ENCODE measurements around the gene EPHB1.
"Not testable (repeated sequence)": the region's sequence is repeated elsewhere in the genome, so short reads cannot be mapped to it uniquely, and the experiment has no call there.

Gene EPHB1

DNA sequence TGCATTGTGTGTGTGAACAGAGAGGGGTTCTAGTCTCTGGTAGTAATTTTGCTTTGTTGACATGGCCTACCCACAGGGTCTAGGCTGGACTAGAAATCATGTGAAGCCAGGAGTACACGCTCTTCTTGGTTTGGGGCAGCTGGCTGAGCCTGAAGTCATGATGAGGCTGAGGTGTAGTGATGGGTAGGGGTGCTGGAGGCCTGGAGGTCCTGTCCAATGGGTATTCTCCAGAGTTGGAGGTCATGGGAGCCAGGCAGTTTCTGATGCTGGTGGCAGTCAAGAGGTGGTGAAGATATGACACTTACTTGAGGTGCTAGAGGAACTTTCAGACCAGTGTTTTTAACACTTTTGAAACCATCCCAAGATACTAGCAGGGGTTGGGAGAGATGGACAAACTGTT lies 18.5 kb upstream of the EPHB1 start:
- DNase-seq (ENCODE audit: low read depth in 2 of 2): no peak

DNA sequence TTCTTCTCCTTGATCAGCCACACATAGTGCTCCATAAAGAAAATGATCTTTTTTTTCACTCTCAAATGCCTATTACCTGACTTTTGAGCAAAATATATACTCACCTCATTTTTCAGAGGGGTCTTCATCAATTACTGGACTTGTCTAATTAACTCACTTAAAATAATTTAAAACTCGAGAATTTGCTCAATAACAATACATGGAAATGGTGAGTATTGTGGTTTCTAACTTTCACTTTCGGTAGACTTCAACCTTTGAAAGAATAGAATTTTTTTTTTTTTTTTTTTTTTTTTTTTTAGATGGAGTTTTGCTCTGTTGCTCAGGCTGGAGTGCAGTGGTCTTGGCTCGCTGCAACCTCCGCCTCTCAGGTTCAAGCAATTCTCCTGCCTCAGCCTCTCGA lies 17.7 kb upstream of the EPHB1 start:
- DNase-seq (ENCODE audit: low read depth in 2 of 2): no peak

DNA sequence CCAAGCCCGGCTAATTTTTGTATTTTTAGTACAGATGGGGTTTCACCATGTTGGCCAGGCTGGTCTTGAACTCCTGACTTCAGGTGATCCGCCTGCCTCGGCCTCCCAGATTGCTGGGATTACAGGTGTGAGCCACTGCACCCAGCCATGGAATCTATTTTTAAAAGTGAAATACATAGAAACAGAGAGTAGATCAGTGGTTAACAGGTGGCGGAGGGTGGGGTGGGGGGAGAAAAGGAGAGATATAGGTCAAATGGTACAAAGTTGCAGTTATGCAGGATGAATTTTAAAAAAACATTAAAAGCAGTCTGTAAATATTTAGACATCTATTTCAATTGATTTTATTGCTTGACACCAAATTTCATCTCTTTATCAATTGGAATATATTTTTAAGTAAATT lies 6.8 kb upstream of the EPHB1 start:
- DNase-seq (ENCODE audit: low read depth in 2 of 2): not testable (repeated sequence)

DNA sequence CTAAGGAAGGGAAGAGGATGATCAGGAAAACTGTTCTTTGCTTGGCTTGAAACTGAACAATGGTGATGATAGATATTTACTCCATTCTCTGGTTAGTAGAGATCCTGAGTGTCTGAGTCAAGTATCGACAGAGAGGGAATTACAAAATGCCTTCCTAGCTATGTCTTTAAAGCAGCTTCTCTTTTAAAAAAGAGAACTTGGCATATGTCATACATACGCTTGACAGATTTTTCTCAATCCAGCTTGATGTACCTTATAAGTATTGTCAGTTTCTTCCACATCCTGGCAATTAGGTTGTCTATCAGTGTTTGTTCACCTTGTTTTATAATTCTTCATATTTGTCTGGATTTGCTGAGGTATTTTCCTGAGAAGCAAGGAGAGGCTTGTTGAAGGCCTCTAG lies 5.0 kb upstream of the EPHB1 start:
- no peak for DNase-seq (ENCODE audit: low read depth in 2 of 2)

DNA sequence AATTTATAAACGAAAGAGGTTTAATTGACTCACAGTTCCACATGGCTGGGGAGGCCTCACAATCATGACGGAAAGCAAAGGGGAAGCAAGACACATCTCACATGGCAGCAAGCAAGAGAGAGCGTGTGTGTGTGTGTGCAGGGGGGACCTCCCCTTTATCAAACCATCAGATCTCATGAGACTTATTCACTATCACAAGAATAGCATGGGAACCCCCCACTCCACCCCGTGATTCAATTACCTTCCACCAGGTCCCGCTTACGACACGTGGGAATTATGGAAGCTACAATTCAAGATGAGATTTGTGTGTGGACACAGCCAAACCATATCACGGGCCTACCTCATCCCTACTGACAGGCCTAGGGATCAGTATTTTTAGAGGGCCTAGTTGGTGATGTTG lies 3.1 kb upstream of the EPHB1 start:
- no peak for DNase-seq (ENCODE audit: low read depth in 2 of 2)

DNA sequence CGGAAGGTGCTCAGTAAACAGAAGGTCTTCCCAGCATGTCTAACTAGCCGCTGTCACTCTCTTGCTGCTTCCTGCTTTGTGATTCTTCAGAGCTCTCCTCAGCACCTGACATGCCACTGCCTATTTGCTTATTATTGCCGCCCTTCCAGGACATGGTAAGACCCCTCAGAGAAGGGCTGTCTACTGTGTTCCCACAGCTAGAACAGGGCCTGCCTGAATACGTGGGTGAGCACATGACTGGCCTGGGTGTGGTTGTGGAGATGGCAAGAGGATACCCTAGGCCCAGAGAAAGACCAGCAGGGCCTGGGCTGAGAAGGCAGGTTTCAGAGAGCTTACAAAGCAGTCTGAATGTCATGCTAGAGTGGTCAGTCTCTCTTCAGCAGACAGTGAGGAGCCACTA lies 2.4 kb upstream of the EPHB1 start:
- DNase-seq (ENCODE audit: low read depth in 2 of 2): no peak

DNA sequence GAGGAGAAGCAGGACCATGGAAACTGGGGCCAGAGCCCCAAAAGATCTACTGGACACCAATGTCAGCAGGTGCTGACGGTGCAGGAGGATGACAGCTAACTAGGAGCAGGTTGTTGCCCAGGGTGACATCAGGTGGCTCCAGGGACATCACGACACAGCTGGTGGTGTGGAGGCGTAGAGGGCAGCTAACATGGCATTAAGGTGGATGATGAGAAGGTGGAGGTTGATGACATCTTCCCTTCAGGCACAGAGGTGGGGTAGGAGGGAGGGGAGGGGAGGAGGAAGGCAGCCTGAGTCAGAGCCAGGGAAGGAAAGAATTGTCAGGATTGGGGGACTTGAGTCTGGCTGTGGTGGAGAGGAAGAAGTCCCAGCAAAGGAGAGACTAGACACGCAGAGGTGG lies 1.5 kb upstream of the EPHB1 start:
- no peak for DNase-seq (ENCODE audit: low read depth in 2 of 2)

DNA sequence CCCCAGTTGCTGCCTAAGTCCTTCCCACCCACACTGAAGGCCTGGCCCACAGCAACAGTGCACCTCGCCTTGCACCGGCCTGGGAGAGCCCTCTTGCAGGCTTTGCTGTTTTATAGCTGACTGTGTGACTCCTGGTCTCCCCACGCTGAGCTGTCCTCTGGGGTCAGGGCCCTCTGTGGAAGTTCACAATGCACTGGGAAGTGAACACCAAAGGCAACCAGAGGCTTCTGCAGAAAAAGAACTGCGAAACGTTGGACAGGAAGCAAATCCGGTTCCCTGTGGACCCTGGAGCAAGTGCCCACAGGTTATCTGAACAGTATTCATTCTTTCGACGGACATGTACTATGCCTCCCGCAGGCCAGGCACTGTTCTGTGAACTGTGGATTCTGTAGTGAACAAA lies 737 bp upstream of the EPHB1 start:
- no peak for DNase-seq (ENCODE audit: low read depth in 2 of 2)

DNA sequence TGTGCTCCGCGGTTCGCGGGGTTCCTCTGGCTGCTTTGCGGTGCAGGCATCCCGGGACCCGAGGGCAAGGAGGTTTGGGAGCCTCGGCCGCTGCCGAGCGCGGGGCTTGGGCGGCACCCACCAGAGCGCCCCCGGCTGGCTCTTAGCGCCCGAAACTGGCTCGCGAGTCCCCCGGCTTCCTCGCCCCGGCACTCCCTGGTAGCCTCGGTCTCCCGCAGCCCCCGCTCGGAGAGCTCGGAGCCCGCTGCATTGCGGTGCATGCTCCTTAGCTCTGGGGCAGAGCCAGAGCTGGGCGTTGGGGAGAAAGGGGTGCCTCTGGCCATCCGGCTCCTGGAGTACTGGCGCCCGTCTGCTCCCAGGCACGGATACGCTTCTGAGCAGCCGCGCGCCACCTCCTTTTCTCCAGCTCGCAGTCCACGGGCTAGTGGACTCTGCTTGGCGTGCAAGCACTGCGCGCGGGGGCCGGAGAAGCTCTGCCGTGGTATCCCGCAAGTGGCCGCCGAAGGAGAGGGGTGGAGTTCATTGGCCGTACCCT lies 753 bp downstream of the EPHB1 start:
- no peak for DNase-seq (ENCODE audit: low read depth in 2 of 2)

DNA sequence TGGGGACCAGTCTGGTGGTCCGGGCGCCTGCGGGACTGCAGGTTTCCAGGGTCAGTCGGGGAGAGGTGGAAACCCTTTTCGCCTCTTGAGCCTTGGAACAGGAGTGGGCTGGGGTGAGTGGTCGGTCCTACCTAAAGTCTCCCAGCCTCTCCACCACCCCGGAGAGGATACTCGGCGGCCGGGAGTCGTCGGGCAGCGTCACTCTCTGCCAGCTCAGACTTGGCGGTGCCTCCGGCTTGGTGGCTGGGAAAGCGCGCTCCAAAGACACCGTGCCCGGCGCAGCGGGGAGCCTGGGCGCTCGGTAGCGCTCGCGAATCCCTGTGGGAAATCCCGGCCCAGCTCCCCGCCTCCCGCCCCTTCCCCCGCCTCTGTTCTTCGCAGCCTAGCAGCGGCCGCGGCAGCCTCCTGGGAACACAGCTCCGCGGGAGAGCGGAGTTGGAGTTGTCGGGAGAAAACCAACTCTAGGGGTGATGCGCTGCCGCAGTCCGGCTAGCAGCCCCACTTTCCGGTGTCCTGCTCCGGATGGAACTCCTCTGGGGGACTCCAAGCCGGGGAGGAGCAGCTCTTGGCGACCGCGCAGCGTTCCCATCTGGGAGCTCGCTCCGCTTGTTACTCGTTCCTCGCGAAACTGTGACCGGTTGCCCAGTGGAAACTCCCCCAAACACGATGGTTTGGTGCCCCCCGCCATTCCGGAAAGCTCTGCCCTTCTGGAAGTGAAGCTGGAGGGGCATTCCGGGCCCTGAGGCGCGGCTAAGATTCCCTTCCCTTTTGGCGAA lies 1.4 kb downstream of the EPHB1 start:
- DNase-seq (ENCODE audit: low read depth in 2 of 2): no peak

DNA sequence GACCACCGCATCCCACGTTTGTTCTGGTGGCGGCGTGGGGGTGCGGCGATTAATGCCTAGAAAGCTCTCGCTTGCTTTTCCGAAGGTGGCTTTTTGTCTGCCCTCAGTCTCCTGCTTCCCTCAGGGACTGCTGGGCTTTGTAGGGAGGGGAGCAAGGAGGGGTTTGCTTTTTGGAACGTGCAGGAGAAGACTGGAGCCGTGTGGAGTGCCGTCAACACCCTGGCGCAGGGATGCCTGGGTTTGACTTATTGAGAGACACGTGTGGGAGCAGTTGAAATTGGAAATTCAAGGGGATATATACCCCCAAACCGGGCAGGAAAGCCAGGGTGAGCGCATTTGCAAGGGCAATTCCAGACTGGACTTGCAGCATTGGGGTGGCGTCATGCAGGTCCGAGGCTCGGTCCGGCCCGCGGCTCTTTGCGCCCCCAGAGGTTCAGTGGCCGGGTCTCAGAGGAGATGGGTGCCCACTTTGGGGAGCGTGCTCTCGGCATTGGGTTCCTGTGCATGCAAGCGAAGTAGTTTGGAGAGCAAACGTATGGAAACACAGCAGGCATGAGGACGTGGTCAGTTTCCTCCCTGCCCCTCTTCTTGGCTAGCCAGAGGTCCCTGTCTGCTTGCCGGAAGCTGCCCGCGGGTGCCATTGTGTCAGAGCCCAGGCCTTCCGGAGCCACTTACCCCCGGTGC lies 2.1 kb downstream of the EPHB1 start:
- DNase-seq (ENCODE audit: low read depth in 2 of 2): no peak

DNA sequence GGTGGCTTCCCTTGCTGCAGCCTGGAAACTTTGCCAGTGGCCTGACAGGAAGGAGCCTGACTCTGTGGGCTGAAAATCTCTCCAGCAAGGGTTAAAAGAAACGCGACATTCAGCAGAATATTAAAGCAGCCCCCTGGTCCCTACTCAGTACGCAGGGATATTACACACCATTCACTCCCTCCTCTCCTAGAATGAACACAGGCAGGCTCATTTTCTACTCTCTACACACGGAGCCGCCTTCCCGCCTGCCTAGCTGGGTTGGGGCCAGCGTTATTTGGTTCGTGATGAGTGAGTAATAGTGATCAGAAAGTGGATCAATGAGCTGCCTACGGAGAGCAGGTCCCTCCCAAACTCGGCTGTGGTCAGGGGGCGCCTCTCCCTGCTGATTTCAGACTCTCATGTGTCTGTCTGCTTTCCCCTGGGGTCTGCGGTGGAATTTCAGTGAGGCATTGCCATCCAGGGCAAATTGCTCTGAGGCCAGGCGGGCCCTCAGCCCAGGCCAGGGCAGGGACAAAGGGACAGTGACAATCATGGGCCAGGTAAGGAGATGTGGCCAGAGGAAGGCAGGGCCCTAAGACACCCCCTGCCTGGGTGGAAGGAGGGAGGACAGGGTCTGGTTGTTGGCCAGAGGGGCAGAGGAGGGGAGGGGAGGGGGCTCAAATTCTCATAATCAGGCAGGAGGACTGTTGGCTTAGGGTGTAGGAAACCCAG lies 2.8 kb downstream of the EPHB1 start:
- DNase-seq (ENCODE audit: low read depth in 2 of 2): no peak

DNA sequence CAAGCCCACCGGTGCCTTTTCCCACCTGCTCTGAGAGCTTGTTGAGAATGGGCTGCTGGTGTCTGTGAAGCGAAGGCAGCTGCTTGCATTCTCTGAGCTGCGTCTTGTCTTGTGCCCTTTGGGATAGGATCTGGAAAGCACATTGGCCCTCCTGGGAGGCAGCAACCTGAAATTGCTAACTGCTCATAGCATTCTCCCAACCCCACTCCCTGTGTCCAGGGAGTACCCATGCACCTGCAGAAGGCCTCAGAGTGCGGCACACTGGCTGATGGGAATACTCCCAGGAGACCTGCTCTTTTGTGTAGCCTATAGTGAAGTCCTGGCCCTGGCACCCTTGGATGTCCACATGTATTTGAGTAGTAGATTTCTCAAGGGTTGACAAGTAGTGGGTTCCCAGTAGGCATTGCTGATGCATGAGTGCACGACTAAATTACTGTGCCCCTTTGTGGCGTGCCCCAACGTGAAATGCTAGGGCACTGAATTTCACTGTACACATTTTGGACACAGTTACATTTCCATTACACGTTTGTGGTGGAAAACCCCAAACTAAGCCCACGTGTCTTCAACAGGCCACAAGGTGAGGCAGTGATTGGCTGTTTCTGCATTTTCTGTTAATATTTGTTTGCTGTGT lies 3.7 kb downstream of the EPHB1 start:
- DNase-seq (ENCODE audit: low read depth in 2 of 2): no peak

DNA sequence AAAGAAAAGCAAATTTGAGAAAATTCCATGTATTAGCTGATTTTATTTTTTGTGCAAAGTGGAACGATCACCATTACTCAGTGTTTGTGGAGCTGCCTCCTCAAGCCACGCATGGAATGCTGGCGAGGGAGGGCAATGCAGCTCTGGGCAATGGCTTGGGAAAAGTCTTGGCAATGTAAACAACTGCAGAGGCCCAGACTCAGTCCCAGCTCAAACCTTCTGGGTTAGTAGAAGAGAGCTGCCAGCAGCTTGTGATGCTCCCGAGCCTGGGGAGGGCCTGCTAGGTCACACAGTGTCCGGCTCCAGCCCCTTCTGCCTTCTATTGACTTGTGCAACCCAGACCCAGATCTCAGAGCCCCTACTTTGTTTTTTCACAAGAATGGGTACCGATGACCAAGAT lies 4.3 kb downstream of the EPHB1 start:
- DNase-seq (ENCODE audit: low read depth in 2 of 2): no peak

DNA sequence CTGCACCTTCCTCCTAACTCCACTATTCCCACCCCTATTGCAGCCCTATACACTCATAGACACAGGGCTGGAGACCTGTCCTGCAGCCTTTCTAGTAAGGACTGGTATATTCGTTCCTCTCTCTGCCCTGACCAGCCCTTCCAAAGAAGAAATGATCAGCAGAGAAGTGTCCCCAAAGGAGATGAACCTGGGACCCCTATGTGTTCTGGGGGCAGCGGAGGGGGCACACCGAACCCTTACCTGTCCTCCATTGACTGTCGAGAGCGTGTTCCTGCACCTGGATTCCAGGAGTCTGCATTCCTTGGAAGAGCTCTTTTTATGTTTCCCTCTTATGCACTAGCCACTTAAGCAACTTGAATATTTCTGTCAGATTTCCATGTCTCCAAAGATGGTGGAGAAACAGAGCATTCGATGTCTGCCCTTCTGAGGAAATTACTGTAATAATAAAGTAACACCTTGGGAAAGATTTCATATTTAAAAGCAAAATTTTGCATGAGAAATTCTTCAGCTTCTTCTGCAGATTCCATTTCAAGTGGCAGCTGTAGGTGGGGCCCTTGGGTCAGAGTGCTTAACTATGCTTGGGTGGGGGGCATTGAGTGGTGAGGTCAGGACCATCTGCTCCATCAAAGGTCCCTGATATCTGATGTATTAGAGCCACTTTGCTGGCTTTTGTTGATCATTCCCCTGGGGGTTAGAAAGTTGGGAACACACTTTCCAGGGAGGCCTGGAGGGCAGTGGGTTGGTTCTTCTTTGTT lies 6.3 kb downstream of the EPHB1 start:
- DNase-seq (ENCODE audit: low read depth in 2 of 2): no peak

DNA sequence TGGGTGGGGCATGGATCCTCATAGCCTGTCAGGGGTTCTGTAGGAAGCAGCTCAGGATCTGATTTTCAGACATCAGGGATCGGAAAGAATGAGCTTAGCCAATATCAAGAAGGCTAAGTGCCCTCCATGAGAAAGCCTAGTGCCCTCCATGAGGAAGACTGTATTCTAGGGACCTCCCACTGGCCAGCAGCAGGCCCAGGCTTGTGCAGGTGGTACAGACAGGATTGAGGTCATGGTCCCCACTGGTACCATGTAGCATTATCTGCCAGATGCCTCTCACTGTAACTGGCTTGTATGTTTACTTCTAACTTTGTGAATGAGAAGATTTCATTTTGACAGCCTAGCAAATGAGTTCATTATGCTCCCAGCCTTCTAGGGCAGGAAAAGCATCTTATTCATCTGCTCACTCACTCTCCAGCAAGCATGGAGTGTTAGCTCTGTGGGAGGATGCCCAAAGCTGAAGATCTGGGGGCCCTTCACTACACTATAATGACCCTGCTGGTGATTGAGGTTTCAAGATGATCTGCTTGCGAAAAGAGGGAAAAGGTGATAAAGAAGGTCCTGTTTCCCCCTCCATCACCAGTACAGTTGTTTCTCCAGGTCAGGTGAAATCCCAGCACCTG lies 7.5 kb downstream of the EPHB1 start:
- no peak for DNase-seq (ENCODE audit: low read depth in 2 of 2)

DNA sequence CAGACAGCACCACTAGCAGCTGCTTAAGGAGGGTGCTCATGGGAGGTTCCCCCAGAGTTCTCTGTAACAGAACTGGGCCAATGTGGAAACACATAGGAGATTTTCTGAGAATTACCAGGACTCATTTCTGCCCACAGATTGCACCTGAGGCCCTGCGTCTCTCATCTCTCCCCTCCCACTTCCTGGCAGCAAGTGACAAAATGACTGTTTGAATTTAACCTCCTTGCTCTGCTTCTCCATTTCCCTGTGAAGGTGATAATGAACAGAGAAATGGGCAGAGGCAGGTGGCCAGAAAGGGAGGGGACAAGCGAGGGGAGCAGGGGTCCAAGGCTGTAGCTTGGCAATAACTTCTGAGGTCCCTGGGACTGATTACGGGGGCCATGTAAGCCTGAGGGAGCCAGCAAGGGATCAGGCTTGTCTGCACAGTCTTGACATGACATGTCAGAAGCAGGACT lies 8.0 kb downstream of the EPHB1 start:
- no peak for DNase-seq (ENCODE audit: low read depth in 2 of 2)

DNA sequence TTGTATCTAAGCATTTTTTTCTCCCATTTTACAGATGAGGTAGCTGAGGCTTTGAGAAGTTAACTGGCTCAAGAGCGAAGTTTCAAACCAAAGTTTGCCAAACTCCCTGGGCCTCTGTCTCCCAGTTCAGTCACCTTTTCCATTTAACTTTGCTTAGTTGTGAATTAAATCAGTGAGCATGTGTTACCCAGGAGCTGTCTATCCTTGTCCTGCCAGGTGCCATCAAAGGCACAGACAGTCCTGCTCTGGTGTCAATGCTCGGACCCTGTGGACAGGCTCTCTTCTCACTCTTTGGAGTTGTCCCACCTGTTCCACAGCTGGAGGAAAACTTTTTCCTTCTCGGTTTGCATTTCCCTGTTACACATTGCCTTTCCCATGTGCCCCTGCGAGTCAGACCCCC lies 8.6 kb downstream of the EPHB1 start:
- DNase-seq (ENCODE audit: low read depth in 2 of 2): no peak

DNA sequence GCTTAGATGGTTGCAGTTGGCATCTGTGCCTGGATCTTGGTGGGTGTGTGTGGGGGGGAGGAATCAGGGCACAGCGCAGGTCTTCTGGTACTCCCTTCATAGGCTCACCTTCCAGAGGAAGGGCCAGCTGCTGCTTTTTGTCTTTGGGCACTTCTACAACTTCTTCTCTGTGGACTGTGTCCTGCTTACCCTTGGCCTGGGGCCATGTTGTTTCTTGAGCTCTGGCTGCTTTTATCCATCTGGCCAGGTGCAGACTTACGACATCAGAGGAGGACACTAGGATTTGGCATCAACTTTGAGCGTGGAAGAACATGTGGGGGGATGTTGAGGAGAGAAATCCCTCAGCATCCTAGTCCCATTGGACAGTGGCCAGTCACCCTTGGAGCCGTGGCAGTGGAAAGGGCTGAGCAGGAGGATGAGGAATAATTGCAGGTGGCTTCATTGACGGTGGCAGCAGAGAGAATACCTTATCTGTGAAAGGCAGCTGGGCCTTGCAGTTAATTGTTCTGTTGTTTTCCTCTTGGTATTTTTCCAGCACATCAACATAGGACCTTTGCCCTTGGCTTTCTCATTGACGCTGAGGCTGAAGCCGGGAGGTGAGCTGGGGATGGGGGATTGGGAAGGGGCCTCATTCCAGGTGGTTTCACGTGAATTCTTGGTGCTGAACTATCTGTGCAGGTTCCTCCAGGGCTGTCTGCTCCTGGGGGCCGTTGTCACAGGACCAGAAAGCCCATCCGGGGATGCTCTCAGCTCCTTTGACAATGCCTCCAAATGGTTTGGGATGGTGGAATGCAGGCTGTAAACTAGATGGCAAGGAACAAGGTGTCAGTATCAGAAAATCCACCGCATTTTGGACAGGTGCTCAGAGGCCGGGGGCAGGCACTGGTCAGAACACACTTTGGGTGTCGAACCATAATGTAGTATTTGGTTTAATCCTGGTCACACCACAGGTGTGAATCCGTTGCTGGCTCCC lies 9.7 kb downstream of the EPHB1 start:
- DNase-seq (ENCODE audit: low read depth in 2 of 2): no peak

DNA sequence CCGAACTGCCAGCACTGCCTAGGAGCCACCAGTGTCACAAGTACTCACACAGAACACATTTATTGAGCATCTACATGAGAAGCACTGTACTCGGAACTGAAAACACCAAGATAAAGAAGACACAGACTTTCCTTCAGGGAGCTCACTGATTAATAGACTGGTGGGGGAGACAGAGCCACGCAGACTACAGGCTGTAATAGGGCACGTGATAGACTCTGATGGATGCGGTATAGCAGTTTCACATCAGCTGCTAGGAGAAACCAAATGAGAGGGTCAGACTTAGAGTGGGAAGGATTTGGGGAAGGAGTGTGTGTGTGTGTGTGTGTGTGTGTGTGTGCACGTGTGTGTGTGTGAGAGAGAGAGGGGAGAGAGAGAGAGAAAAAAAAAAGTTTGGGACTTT lies 12.1 kb downstream of the EPHB1 start:
- DNase-seq (ENCODE audit: low read depth in 2 of 2): no peak

Data from activated CD4-positive, alpha-beta T cell treated with anti-CD3 and anti-CD28 coated beads for 24 hours (primary cell).